ENCODE data around the gene CSF3. TPM values are rescaled to one million over a fixed set of nuclear protein-coding genes. Genes with fewer than 3 reads are reported as not detected.

Gene CSF3
- total and polyA plus RNA-seq, 2 of the 13 experiments (the other 11 are each of a cell fraction or from before 2014, with no cell fraction given) = 0.09 TPM; not detected in 1

- FAIRE-seq (no peak), ATAC-seq (no peak), DNase-seq (ENCODE audit: low spot score) (no peak)
- Histone ChIP-seq H3K9me3 (ENCODE audit: low read length) (no peaks in the 10 kb centered on the region), H3K27ac (ENCODE audit: extremely low read length, insufficient read depth, low read length) (no peak overlapping the region), H3K4me1 (ENCODE audit: insufficient read depth, low read length) (peaks cover 6% of the 10 kb centered on the region; the same call in 1 of the 2 replicates), H2AFZ (ENCODE audit: low read length) (no peak overlapping the region), H3K9ac (ENCODE audit: insufficient read depth, low read depth, low read length) (no peak overlapping the region), H3K79me2 (ENCODE audit: insufficient read depth, low read length) (no peaks in the 10 kb centered on the region), H4K20me1 (ENCODE audit: insufficient read depth, low read length) (no peaks in the 10 kb centered on the region), H3K4me2 (ENCODE audit: low read depth, low read length) (no peak overlapping the region), H3K27me3 (ENCODE audit: control insufficient read depth in 1 of 2, insufficient read depth in 2 of 2, low read length in 2 of 2) (no peaks in the 10 kb centered on the region), H3K36me3 (replicated peaks in 1 of 2; ENCODE audit: control insufficient read depth in 1 of 2, insufficient read depth in 2 of 2, low read length in 2 of 2) (peaks cover 39 to 58% of the 10 kb centered on the region in 2 experiments), H3K4me3 (replicated peaks in 1 of 3; ENCODE audit: insufficient read depth in 1 of 3, low read depth in 2 of 3, low read length in 3 of 3) (no peak overlapping the region)
- WGBS (ENCODE audit: low lambda C conversion rate) = 99% methylated on average over 9 of the region's 9 CpGs
- in situ Hi-C loops (cut with HindIII; ENCODE audit: extremely low pct_ligation_motif_present, low pct_unique_long_range_greater_than_20kb) (no loop called here), intact Hi-C loops (cut with micrococcal nuclease; ENCODE audit: unreplicated experiment) (no loop called here)
- POLR2A ChIA-PET = interaction anchor here (0.5 kb wide), 1 partner anchor 22 kb away, joined by 5 read pairs; no protein-coding TSS in a partner anchor
- TF ChIP-seq REXO4 (CRISPR knock-in tag; IDR thresholded peaks at IDR 0.05; ENCODE audit: borderline replicate concordance) (no peak), ZNF335 (CRISPR knock-in tag; IDR thresholded peaks at IDR 0.05) (no peak), NFYC (CRISPR knock-in tag; IDR thresholded peaks at IDR 0.05) (no peak), ZNF441 (CRISPR knock-in tag; IDR thresholded peaks at IDR 0.05; ENCODE audit: borderline replicate concordance) (no peak), ZNF75D (CRISPR knock-in tag; IDR thresholded peaks at IDR 0.05; ENCODE audit: borderline replicate concordance) (no peak), NCOA1 (CRISPR knock-in tag; IDR thresholded peaks at IDR 0.05) (no peak), ZSCAN12 (CRISPR knock-in tag; IDR thresholded peaks at IDR 0.05) (no peak), HOXA9 (CRISPR knock-in tag; IDR thresholded peaks at IDR 0.05; ENCODE audit: borderline replicate concordance) (no peak), MAX (IDR thresholded peaks at IDR 0.05) (no peak), ZNF780A (CRISPR knock-in tag; IDR thresholded peaks at IDR 0.05) (no peak), ZNF766 (CRISPR knock-in tag; IDR thresholded peaks at IDR 0.05; ENCODE audit: borderline replicate concordance) (no peak), SMARCC2 (IDR thresholded peaks at IDR 0.05) (no peak), ONECUT2 (CRISPR knock-in tag; IDR thresholded peaks at IDR 0.05) (no peak), POLR2A (IDR thresholded peaks at IDR 0.05; ENCODE audit: insufficient read depth in 1 of 2, low read depth in 2 of 2, low read length in 2 of 2) (no peak), ZBTB34 (CRISPR knock-in tag; IDR thresholded peaks at IDR 0.05) (no peak), PHF21A (CRISPR knock-in tag; IDR thresholded peaks at IDR 0.05) (no peak), ZNF740 (CRISPR knock-in tag; IDR thresholded peaks at IDR 0.05) (no peak), ZNF7 (CRISPR knock-in tag; IDR thresholded peaks at IDR 0.05) (no peak), ZNF558 (CRISPR knock-in tag; IDR thresholded peaks at IDR 0.05; ENCODE audit: borderline replicate concordance) (no peak)
- no TSS peak for BruUV-seq (replicated peaks)
- CTCF ChIA-PET (ENCODE audit: low intra/inter-chr PET ratio, low total read pairs) = no interaction called here
Measured at GRCh38 chr17:40021451-40021971, 6.3 kb downstream of the CSF3 start.

Measured in HepG2 (cell line).